KMS-11 (cell line): ENCODE data around the gene ACADSB.

Experiments
- H2AFZ ChIP-seq: fragments of 200-600 bp; sonication (generic); 2 replicates; pipeline ENCODE4 v1.6.1; 2016; ENCODE audit warnings: antibody characterized with exemption, mixed run types, low read depth
- H3K27ac ChIP-seq: fragments of 200-600 bp; sonication (generic); 2 replicates; pipeline ENCODE4 v1.6.1; 2016; ENCODE audit warnings: mild to moderate bottlenecking, mixed run types
- H3K27me3 ChIP-seq: fragments of 200-600 bp; sonication (generic); 2 replicates; pipeline ENCODE4 v1.6.1; 2017; ENCODE audit warnings: mild to moderate bottlenecking, low read depth, mixed run types, moderate library complexity; ENCODE audit not compliant: insufficient read depth
- H3K36me3 ChIP-seq: fragments of 200-600 bp; sonication (generic); 2 replicates; pipeline ENCODE4 v1.6.1; 2017; ENCODE audit warnings: mild to moderate bottlenecking, mixed run types; ENCODE audit not compliant: insufficient read depth
- H3K4me1 ChIP-seq: fragments of 200-600 bp; sonication (generic); 2 replicates; pipeline ENCODE4 v1.6.1; 2016; ENCODE audit warnings: mild to moderate bottlenecking, low read depth, mixed run types; ENCODE audit not compliant: poor library complexity, severe bottlenecking
- H3K4me2 ChIP-seq: fragments of 200-600 bp; sonication (generic); 2 replicates; pipeline ENCODE4 v1.7.0; 2016; ENCODE audit warnings: mild to moderate bottlenecking, mixed run types
- H3K4me3 ChIP-seq: fragments of 200-600 bp; sonication (generic); IDR thresholded peaks from 2 replicates; pipeline ENCODE4 v1.6.1; 2017; ENCODE audit warnings: low read depth, low read length, mixed read lengths; ENCODE audit not compliant: insufficient read depth
- H3K79me2 ChIP-seq: fragments of 200-600 bp; sonication (generic); 2 replicates; pipeline ENCODE4 v1.6.1; 2016; ENCODE audit warnings: low read depth, mixed run types; ENCODE audit not compliant: insufficient read depth
- H3K9ac ChIP-seq: fragments of 200-600 bp; sonication (generic); 2 replicates; pipeline ENCODE4 v1.6.1; 2016; ENCODE audit warnings: mild to moderate bottlenecking, mixed run types
- H4K20me1 ChIP-seq: fragments of 200-600 bp; sonication (generic); 2 replicates; pipeline ENCODE4 v1.6.1; 2016; ENCODE audit warnings: mild to moderate bottlenecking, mixed run types; ENCODE audit not compliant: insufficient read depth
- TF ChIP-seq, protein P1 (sequence below): fragments of 200-600 bp; sonication (generic); conservative IDR thresholded peaks from 2 replicates; pipeline ENCODE4 v1.6.1; 2017; ENCODE audit warnings: low read depth, mild to moderate bottlenecking, antibody characterized with exemption, low read length, moderate library complexity, mixed read lengths

ACADSB gene

DNA sequence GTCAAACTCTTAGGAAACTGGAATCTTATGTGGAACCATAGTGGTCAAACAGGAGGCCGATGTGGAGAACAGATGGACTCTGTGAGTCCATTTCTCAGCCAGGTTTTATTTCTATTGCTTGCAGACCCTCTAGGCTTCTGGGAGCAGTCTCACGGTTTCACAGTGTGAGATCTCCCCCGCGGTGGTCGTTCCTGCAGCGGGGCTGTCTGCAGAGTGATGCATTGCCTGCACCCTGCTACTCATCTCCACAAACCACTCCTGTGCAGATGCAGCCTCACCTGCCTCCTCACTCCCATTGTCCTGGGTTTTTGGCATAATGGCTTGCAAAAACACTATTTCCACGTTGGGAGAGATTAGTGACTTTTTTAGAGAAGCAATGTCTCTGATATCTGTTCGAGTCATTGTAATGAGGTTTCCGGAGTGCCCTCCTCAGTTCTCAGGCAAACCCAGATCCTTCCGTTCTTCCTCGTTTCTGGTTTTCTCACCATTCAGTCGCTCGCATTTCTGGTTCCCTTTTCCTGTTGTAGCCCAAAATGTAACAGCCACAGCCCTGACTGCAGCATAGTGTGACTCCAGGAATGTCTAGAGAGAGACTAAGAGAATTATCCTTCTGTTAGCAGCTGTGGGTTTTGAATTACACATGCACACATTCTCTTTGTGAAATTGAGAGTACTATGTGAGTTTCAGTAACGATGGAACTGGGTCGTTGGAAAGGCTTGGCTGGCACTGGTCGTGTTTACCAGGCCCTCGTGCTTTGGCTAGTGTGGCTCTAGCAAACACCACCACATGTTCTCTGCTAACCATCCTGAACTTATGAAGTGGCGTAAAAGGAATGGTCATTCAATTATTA is 30.2 kb downstream of the ACADSB start:
- H3K27ac ChIP-seq: no peak overlapping the region
- no peaks in the 10 kb centered on the region for H4K20me1 ChIP-seq
- H2AFZ ChIP-seq: no peak overlapping the region
- H3K79me2 ChIP-seq: no peaks in the 10 kb centered on the region
- TF ChIP-seq, protein P1, sequence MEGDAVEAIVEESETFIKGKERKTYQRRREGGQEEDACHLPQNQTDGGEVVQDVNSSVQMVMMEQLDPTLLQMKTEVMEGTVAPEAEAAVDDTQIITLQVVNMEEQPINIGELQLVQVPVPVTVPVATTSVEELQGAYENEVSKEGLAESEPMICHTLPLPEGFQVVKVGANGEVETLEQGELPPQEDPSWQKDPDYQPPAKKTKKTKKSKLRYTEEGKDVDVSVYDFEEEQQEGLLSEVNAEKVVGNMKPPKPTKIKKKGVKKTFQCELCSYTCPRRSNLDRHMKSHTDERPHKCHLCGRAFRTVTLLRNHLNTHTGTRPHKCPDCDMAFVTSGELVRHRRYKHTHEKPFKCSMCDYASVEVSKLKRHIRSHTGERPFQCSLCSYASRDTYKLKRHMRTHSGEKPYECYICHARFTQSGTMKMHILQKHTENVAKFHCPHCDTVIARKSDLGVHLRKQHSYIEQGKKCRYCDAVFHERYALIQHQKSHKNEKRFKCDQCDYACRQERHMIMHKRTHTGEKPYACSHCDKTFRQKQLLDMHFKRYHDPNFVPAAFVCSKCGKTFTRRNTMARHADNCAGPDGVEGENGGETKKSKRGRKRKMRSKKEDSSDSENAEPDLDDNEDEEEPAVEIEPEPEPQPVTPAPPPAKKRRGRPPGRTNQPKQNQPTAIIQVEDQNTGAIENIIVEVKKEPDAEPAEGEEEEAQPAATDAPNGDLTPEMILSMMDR: no peak
- no peak overlapping the region for H3K4me2 ChIP-seq
- H3K4me3 ChIP-seq: no peak overlapping the region
- H3K36me3 ChIP-seq: no peaks in the 10 kb centered on the region
- H3K9ac ChIP-seq: no peak overlapping the region
- peaks cover 18% of the 10 kb centered on the region for H3K4me1 ChIP-seq
- H3K27me3 ChIP-seq: no peaks in the 10 kb centered on the region

DNA sequence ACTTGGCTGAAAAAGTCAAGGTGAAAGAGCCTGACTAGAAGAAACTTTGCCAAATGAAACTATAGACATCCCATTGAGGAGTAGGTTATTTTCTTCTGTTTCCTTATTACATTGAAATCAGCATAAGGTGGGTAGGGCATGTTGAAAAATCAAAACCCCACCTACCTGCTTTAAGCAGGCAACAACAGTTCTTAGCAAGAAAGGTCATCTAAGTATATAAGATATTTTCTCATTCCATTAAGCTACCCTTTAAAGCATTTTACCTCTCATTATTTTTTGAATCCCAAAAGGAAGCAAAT is 30.8 kb downstream of the ACADSB start:
- Histone ChIP-seq H2AFZ (no peak overlapping the region), H3K27me3 (no peaks in the 10 kb centered on the region), H3K4me1 (peaks cover 21% of the 10 kb centered on the region), H4K20me1 (no peaks in the 10 kb centered on the region), H3K4me3 (no peak overlapping the region), H3K4me2 (no peak overlapping the region), H3K9ac (no peak overlapping the region), H3K79me2 (no peaks in the 10 kb centered on the region), H3K36me3 (no peaks in the 10 kb centered on the region), H3K27ac (no peak overlapping the region)
- TF ChIP-seq, protein P1: no peak

DNA sequence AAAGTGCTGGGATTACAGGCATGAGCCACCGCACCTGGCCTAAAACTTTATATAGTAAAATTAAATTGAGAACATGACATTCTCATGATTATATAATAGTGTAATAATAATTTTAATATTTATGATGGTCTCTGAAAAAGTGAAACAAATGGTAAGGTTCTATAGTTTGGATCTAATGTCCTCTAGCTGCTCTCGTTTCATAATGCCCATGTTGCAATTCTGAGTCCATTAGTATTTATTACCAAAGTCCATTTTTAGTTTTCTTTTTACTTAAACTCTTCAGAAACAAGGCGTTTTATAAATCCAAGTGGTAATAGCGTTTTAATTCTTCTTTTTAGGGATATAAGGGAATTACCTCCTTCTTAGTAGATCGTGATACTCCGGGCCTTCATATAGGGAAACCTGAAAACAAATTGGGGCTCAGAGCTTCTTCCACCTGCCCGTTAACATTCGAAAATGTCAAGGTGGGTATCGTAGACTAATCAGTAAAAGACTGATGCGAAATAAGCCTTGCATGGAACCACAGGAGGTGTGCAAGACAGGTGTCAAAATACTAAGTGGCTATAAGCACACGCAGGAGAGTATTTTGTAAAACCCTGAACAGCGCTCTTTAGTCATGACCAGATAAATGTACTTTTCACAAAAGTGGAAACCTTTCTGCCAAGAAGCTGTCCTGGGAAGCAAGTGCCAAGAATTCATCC is 34.1 kb downstream of the ACADSB start:
- Histone ChIP-seq H3K4me1 (peaks cover 25% of the 10 kb centered on the region), H3K79me2 (no peaks in the 10 kb centered on the region), H3K36me3 (no peaks in the 10 kb centered on the region), H2AFZ (no peak overlapping the region), H3K4me2 (no peak overlapping the region), H3K9ac (no peak overlapping the region), H4K20me1 (no peaks in the 10 kb centered on the region), H3K4me3 (no peak overlapping the region), H3K27ac (no peak overlapping the region), H3K27me3 (no peaks in the 10 kb centered on the region)
- TF ChIP-seq, protein P1: no peak

DNA sequence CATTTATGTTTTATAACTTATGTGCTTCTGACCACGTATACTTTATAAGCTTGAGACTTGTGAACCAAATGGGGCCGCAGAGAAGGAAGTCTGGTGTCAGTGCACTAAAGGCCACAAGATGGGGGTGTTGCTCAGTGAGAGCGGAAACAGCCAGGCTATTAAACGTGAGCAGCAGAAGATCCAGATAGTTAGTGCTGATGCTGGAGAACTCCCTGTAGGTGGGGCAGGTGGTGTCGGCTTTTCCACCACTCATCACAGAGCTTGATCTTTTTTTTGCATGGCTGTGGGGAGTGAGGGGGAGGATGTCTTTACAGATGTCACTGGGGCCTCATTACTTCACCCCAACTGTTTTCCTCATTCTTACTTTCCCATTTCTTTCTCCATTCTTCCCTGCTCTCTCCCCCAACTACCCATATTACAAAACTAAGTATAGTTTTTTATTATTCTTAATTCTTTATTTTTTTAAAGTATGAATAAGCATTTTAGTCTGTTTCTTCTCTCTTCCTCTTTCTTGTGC is 34.7 kb downstream of the ACADSB start:
- Histone ChIP-seq H2AFZ (no peak overlapping the region), H3K9ac (no peak overlapping the region), H3K36me3 (no peaks in the 10 kb centered on the region), H3K4me3 (no peak overlapping the region), H3K79me2 (no peaks in the 10 kb centered on the region), H3K4me2 (no peak overlapping the region), H3K4me1 (peaks cover 25% of the 10 kb centered on the region), H3K27ac (no peak overlapping the region), H4K20me1 (no peaks in the 10 kb centered on the region), H3K27me3 (no peaks in the 10 kb centered on the region)
- TF ChIP-seq, protein P1: peak; percentile 77; the same call in 1 of the 2 replicates
